A549 (cell line): ENCODE results near the gene GOLGA6A.

Source experiments
- CEBPB ChIP-seq, 2 experiments: fragments of >200 bp in 1 of 2; sonication (Bioruptor Twin) in 1 of 2; formaldehyde crosslinking in 1 of 2; IDR thresholded peaks; 2 replicates each; pipeline ENCODE4 v1.6.1; 2012 to 2016
- EP300 ChIP-seq, 2 experiments: fragments of >200 bp; sonication (Bioruptor Twin); formaldehyde crosslinking; IDR thresholded peaks; 2 replicates in 1 of 2; 3 replicates in 1 of 2; pipeline ENCODE4 v1.6.1; 2016 to 2017
- HDAC2 ChIP-seq: fragments of 200-600 bp; sonication (generic); IDR thresholded peaks from 2 replicates; pipeline ENCODE4 v1.6.1; 2016
- MYC ChIP-seq: IDR thresholded peaks from 2 replicates; pipeline ENCODE4 v1.6.1; 2012; ENCODE audit warnings: mild to moderate bottlenecking, inconsistent platforms, low read length, improper control_type of control experiment, borderline replicate concordance
- TF ChIP-seq, protein P1 (sequence below): fragments of >200 bp; sonication (Bioruptor Twin); formaldehyde crosslinking; IDR thresholded peaks from 3 replicates; pipeline ENCODE4 v1.5.1; 2016

DNA sequence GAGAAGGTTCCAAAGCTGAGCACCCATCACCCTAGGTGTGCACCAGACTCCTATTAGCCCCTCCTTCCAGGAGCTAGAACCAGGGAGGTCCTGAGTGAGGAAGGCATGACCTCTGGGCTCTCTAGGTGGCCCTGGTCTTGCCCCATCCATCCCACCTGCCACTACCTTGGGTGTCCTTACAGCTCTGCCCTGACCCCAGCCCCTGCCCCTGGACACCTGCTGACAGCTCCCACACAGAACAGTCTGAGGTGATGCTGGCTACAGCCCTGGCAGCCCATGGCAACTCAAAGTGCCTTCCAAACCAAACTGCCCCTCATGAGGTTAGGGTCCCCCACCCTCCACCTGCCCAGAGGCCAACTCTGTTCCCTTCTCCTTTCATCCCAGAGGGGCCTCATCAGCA, 37.2 kb downstream of the GOLGA6A start:
- TF ChIP-seq MYC (no peak), CEBPB (IDR thresholded peaks at IDR 0.05) (no peak), HDAC2 (no peak), EP300 (IDR thresholded peaks at IDR 0.05) (no peak)
- TF ChIP-seq, protein P1, sequence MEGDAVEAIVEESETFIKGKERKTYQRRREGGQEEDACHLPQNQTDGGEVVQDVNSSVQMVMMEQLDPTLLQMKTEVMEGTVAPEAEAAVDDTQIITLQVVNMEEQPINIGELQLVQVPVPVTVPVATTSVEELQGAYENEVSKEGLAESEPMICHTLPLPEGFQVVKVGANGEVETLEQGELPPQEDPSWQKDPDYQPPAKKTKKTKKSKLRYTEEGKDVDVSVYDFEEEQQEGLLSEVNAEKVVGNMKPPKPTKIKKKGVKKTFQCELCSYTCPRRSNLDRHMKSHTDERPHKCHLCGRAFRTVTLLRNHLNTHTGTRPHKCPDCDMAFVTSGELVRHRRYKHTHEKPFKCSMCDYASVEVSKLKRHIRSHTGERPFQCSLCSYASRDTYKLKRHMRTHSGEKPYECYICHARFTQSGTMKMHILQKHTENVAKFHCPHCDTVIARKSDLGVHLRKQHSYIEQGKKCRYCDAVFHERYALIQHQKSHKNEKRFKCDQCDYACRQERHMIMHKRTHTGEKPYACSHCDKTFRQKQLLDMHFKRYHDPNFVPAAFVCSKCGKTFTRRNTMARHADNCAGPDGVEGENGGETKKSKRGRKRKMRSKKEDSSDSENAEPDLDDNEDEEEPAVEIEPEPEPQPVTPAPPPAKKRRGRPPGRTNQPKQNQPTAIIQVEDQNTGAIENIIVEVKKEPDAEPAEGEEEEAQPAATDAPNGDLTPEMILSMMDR: no peak
